ENCODE results near the gene ARPC1B. TPM values are rescaled to one million over a fixed set of nuclear protein-coding genes. Genes with fewer than 3 reads are reported as not detected.
"Not testable (repeated sequence)": the region's sequence is repeated elsewhere in the genome, so short reads cannot be mapped to it uniquely, and the experiment has no call there.

The ARPC1B gene
- total RNA-seq, 1 donor from 2014 or later: 44.9 TPM

- Histone ChIP-seq H3K9ac (ENCODE audit: low read depth in 1 of 3, low read length in 3 of 3) (peak overlapping the region; percentile 39 to 66 (median 65)), H3K27ac (ENCODE audit: low read depth, low read length) (peak overlapping the region; percentile 81), H3K4me1 (ENCODE audit: control insufficient read depth in 3 of 3, insufficient read depth in 3 of 3, low read length in 3 of 3) (peaks cover 26 to 34% (median 28%) of the 10 kb centered on the region in 3 donors), H3K4me3 (ENCODE audit: low read length in 3 of 3) (peak overlapping the region in 2 of 3 donors; percentile 35 to 54)
- H3K9me3 ChIP-seq (ENCODE audit: control insufficient read depth in 3 of 3, low read length in 3 of 3); H3K27me3 ChIP-seq (ENCODE audit: control insufficient read depth in 3 of 3, insufficient read depth in 3 of 3, low read length in 3 of 3); H3K36me3 ChIP-seq (ENCODE audit: control insufficient read depth in 3 of 3, insufficient read depth in 3 of 3, low read length in 3 of 3): not testable (repeated sequence)
Observed at GRCh38 chr7:99379693-99380031, 5.1 kb downstream of the ARPC1B start.

GRCh38 chr7:99380032-99380822 is 5.7 kb downstream of the ARPC1B start:
- Histone ChIP-seq H3K27me3 (ENCODE audit: control insufficient read depth in 3 of 3, insufficient read depth in 3 of 3, low read length in 3 of 3) (no peaks in the 10 kb centered on the region), H3K4me1 (ENCODE audit: control insufficient read depth in 3 of 3, insufficient read depth in 3 of 3, low read length in 3 of 3) (peaks cover 26 to 34% (median 28%) of the 10 kb centered on the region in 3 donors), H3K9me3 (ENCODE audit: control insufficient read depth in 3 of 3, low read length in 3 of 3) (no peaks in the 10 kb centered on the region), H3K9ac (ENCODE audit: low read depth in 1 of 3, low read length in 3 of 3) (peak overlapping the region; percentile 39 to 66 (median 65)), H3K36me3 (ENCODE audit: control insufficient read depth in 3 of 3, insufficient read depth in 3 of 3, low read length in 3 of 3) (peaks cover 0 to 2% (median 2%) of the 10 kb centered on the region in 3 donors), H3K4me3 (ENCODE audit: low read length in 3 of 3) (peak overlapping the region; percentile 35 to 54 (median 42)), H3K27ac (ENCODE audit: low read depth, low read length) (peak overlapping the region; percentile 81)

GRCh38 chr7:99380823-99381663 is 6.5 kb downstream of the ARPC1B start:
- Histone ChIP-seq H3K9ac (ENCODE audit: low read depth in 1 of 3, low read length in 3 of 3) (peak overlapping the region in 1 of 3 donors; percentile 50), H3K9me3 (ENCODE audit: control insufficient read depth in 3 of 3, low read length in 3 of 3) (no peaks in the 10 kb centered on the region), H3K4me1 (ENCODE audit: control insufficient read depth in 3 of 3, insufficient read depth in 3 of 3, low read length in 3 of 3) (peaks cover 24 to 31% (median 26%) of the 10 kb centered on the region in 3 donors), H3K27me3 (ENCODE audit: control insufficient read depth in 3 of 3, insufficient read depth in 3 of 3, low read length in 3 of 3) (no peaks in the 10 kb centered on the region), H3K27ac (ENCODE audit: low read depth, low read length) (peak overlapping the region; percentile 81), H3K36me3 (ENCODE audit: control insufficient read depth in 3 of 3, insufficient read depth in 3 of 3, low read length in 3 of 3) (peaks cover 0 to 2% (median 2%) of the 10 kb centered on the region in 3 donors), H3K4me3 (ENCODE audit: low read length in 3 of 3) (peak overlapping the region in 2 of 3 donors; percentile 13 to 54)

- H3K27ac ChIP-seq (ENCODE audit: low read depth, low read length): no peak overlapping the region
- H3K36me3 ChIP-seq (ENCODE audit: control insufficient read depth in 3 of 3, insufficient read depth in 3 of 3, low read length in 3 of 3): peaks cover 0 to 5% (median 4%) of the 10 kb centered on the region in 3 donors
- H3K4me3 ChIP-seq (ENCODE audit: low read length in 3 of 3): peak overlapping the region in 1 of 3 donors; percentile 14
- peak overlapping the region in 1 of 3 donors; percentile 25 for H3K9ac ChIP-seq (ENCODE audit: low read depth in 1 of 3, low read length in 3 of 3)
- peaks cover 24 to 28% (median 26%) of the 10 kb centered on the region in 3 donors for H3K4me1 ChIP-seq (ENCODE audit: control insufficient read depth in 3 of 3, insufficient read depth in 3 of 3, low read length in 3 of 3)
- no peaks in the 10 kb centered on the region for H3K9me3 ChIP-seq (ENCODE audit: control insufficient read depth in 3 of 3, low read length in 3 of 3)
- H3K27me3 ChIP-seq (ENCODE audit: control insufficient read depth in 3 of 3, insufficient read depth in 3 of 3, low read length in 3 of 3): no peaks in the 10 kb centered on the region
Observed at GRCh38 chr7:99381664-99382075, 7.1 kb downstream of the ARPC1B start.

GRCh38 chr7:99383203-99383602 is 8.7 kb downstream of the ARPC1B start:
- no peak overlapping the region for H3K27ac ChIP-seq (ENCODE audit: low read depth, low read length)
- peaks cover 24 to 28% (median 26%) of the 10 kb centered on the region in 3 donors for H3K4me1 ChIP-seq (ENCODE audit: control insufficient read depth in 3 of 3, insufficient read depth in 3 of 3, low read length in 3 of 3)
- H3K27me3 ChIP-seq (ENCODE audit: control insufficient read depth in 3 of 3, insufficient read depth in 3 of 3, low read length in 3 of 3): no peaks in the 10 kb centered on the region
- no peak overlapping the region for H3K4me3 ChIP-seq (ENCODE audit: low read length in 3 of 3)
- no peak overlapping the region for H3K9ac ChIP-seq (ENCODE audit: low read depth in 1 of 3, low read length in 3 of 3)
- peaks cover 5 to 11% (median 6%) of the 10 kb centered on the region in 3 donors for H3K36me3 ChIP-seq (ENCODE audit: control insufficient read depth in 3 of 3, insufficient read depth in 3 of 3, low read length in 3 of 3)
- H3K9me3 ChIP-seq (ENCODE audit: control insufficient read depth in 3 of 3, low read length in 3 of 3): no peaks in the 10 kb centered on the region

- Histone ChIP-seq H3K27ac (ENCODE audit: low read depth, low read length) (no peak overlapping the region), H3K4me1 (ENCODE audit: control insufficient read depth in 3 of 3, insufficient read depth in 3 of 3, low read length in 3 of 3) (peaks cover 24 to 28% (median 26%) of the 10 kb centered on the region in 3 donors), H3K27me3 (ENCODE audit: control insufficient read depth in 3 of 3, insufficient read depth in 3 of 3, low read length in 3 of 3) (no peaks in the 10 kb centered on the region), H3K4me3 (ENCODE audit: low read length in 3 of 3) (no peak overlapping the region), H3K9ac (ENCODE audit: low read depth in 1 of 3, low read length in 3 of 3) (no peak overlapping the region), H3K36me3 (ENCODE audit: control insufficient read depth in 3 of 3, insufficient read depth in 3 of 3, low read length in 3 of 3) (peaks cover 6 to 15% (median 8%) of the 10 kb centered on the region in 3 donors), H3K9me3 (ENCODE audit: control insufficient read depth in 3 of 3, low read length in 3 of 3) (no peaks in the 10 kb centered on the region)
Observed at GRCh38 chr7:99383791-99384370, 9.4 kb downstream of the ARPC1B start.

- H3K36me3 ChIP-seq (ENCODE audit: control insufficient read depth in 3 of 3, insufficient read depth in 3 of 3, low read length in 3 of 3): peaks cover 9 to 15% (median 11%) of the 10 kb centered on the region in 3 donors
- peaks cover 20 to 24% (median 21%) of the 10 kb centered on the region in 3 donors for H3K4me1 ChIP-seq (ENCODE audit: control insufficient read depth in 3 of 3, insufficient read depth in 3 of 3, low read length in 3 of 3)
- H3K27me3 ChIP-seq (ENCODE audit: control insufficient read depth in 3 of 3, insufficient read depth in 3 of 3, low read length in 3 of 3): no peaks in the 10 kb centered on the region
- no peak overlapping the region for H3K27ac ChIP-seq (ENCODE audit: low read depth, low read length)
- H3K9me3 ChIP-seq (ENCODE audit: control insufficient read depth in 3 of 3, low read length in 3 of 3): no peaks in the 10 kb centered on the region
- H3K4me3 ChIP-seq (ENCODE audit: low read length in 3 of 3): no peak overlapping the region
- H3K9ac ChIP-seq (ENCODE audit: low read depth in 1 of 3, low read length in 3 of 3): no peak overlapping the region
Observed at GRCh38 chr7:99384523-99384922, 10.0 kb downstream of the ARPC1B start.

GRCh38 chr7:99385564-99385963 is 11.0 kb downstream of the ARPC1B start:
- Histone ChIP-seq H3K4me3 (ENCODE audit: low read length in 3 of 3) (no peak overlapping the region), H3K4me1 (ENCODE audit: control insufficient read depth in 3 of 3, insufficient read depth in 3 of 3, low read length in 3 of 3) (peaks cover 10 to 13% (median 11%) of the 10 kb centered on the region in 3 donors), H3K27ac (ENCODE audit: low read depth, low read length) (no peak overlapping the region), H3K9me3 (ENCODE audit: control insufficient read depth in 3 of 3, low read length in 3 of 3) (no peaks in the 10 kb centered on the region), H3K9ac (ENCODE audit: low read depth in 1 of 3, low read length in 3 of 3) (no peak overlapping the region), H3K27me3 (ENCODE audit: control insufficient read depth in 3 of 3, insufficient read depth in 3 of 3, low read length in 3 of 3) (no peaks in the 10 kb centered on the region), H3K36me3 (ENCODE audit: control insufficient read depth in 3 of 3, insufficient read depth in 3 of 3, low read length in 3 of 3) (peaks cover 10 to 16% (median 15%) of the 10 kb centered on the region in 3 donors)

GRCh38 chr7:99386584-99387238 is 12.2 kb downstream of the ARPC1B start:
- peaks cover 0 to 2% (median 0%) of the 10 kb centered on the region in 3 donors for H3K4me1 ChIP-seq (ENCODE audit: control insufficient read depth in 3 of 3, insufficient read depth in 3 of 3, low read length in 3 of 3)
- no peak overlapping the region for H3K9ac ChIP-seq (ENCODE audit: low read depth in 1 of 3, low read length in 3 of 3)
- peaks cover 15 to 23% (median 22%) of the 10 kb centered on the region in 3 donors for H3K36me3 ChIP-seq (ENCODE audit: control insufficient read depth in 3 of 3, insufficient read depth in 3 of 3, low read length in 3 of 3)
- no peak overlapping the region for H3K27ac ChIP-seq (ENCODE audit: low read depth, low read length)
- no peaks in the 10 kb centered on the region for H3K27me3 ChIP-seq (ENCODE audit: control insufficient read depth in 3 of 3, insufficient read depth in 3 of 3, low read length in 3 of 3)
- no peaks in the 10 kb centered on the region for H3K9me3 ChIP-seq (ENCODE audit: control insufficient read depth in 3 of 3, low read length in 3 of 3)
- no peak overlapping the region for H3K4me3 ChIP-seq (ENCODE audit: low read length in 3 of 3)

Data from skeletal muscle tissue (tissue), 4 donors.